GM12865 (cell line): ENCODE results near the gene SLC15A5.

ENCODE experiments used
- DNase-seq: peaks from one replicate; pipeline ENCODE4 v3.0.0; 2010; ENCODE audit warnings: low read depth
- H3K4me3 ChIP-seq: 2 replicates; pipeline ENCODE4 v1.5.1; 2011; ENCODE audit warnings: mild to moderate bottlenecking, low read depth, low read length, control low read depth
- CTCF ChIP-seq: IDR thresholded peaks from 2 replicates; pipeline ENCODE4 v1.5.1; 2011; ENCODE audit warnings: low read length, control low read depth, low read depth, inconsistent platforms; ENCODE audit not compliant: insufficient read depth; ENCODE audit errors: missing control alignments

The SLC15A5 gene

GRCh38 chr12:16307856-16308475 is 30.5 kb upstream of the SLC15A5 start:
- TF ChIP-seq CTCF: no peak
- DNase-seq: no peak
- H3K4me3 ChIP-seq: no peak overlapping the region

DNA sequence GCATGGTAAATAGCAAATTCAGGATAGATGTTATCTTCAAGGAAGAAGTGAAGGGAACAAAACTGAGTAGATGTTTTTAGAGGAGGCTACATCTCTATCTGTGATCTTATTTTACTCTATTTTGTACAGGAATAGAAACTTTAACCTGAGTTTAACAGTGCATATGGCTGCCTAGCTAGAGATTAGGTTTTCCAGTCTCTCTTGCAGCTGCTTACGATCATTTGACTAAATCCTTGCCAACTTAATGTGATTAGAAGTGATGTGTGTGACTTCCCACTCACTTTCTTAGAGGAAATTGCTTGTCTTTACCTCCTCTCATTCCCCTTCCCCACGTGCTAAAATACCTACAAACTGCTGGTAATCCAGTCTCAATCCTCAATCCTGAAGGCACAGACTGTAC is 26.5 kb upstream of the SLC15A5 start:
- no peak for DNase-seq
- no peak overlapping the region for H3K4me3 ChIP-seq
- no peak for TF ChIP-seq CTCF

DNA sequence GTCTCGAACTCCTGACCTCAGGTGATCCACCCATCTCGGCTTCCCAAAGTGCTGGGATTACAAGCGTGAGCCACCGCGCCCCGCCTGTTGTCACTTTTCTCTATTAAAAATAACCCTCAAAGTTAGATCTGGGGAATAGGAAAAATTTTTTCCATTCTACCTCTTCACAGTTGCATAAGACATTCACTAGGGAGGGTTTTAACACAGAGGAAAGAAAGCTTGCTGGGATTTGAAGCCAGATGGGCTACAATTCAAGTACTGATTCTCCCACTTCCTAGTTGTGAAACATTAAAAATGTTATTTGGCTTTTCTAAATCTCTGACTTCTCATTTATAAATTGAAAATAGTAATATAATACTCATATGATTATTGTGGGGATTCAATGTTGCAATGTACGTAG is 23.3 kb upstream of the SLC15A5 start:
- TF ChIP-seq CTCF: no peak
- no peak for DNase-seq
- no peak overlapping the region for H3K4me3 ChIP-seq

GRCh38 chr12:16300122-16300521 is 22.6 kb upstream of the SLC15A5 start:
- no peak overlapping the region for H3K4me3 ChIP-seq
- no peak for TF ChIP-seq CTCF
- no peak for DNase-seq

DNA sequence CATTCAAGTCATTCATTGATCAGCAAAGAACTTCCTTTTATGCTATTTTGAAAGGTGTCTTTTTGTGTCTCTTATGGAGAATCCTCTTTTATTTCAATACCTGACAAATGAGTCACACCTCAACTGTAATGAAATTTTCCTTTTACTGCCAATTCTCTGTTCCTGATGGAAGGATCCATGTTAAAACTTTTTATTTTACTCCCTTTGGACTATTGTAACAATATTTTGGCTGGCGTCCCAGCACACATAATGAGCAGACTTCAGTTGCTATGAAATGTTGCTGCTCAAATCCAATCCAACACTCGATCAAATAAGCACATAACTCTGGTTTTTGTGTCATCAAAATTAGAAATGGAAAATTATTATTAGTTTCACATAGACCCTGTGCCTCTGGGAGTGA is 21.9 kb upstream of the SLC15A5 start:
- H3K4me3 ChIP-seq: no peak overlapping the region
- no peak for DNase-seq
- no peak for TF ChIP-seq CTCF

GRCh38 chr12:16297521-16297920 is 20.0 kb upstream of the SLC15A5 start:
- no peak for DNase-seq
- no peak for TF ChIP-seq CTCF
- no peak overlapping the region for H3K4me3 ChIP-seq

DNA sequence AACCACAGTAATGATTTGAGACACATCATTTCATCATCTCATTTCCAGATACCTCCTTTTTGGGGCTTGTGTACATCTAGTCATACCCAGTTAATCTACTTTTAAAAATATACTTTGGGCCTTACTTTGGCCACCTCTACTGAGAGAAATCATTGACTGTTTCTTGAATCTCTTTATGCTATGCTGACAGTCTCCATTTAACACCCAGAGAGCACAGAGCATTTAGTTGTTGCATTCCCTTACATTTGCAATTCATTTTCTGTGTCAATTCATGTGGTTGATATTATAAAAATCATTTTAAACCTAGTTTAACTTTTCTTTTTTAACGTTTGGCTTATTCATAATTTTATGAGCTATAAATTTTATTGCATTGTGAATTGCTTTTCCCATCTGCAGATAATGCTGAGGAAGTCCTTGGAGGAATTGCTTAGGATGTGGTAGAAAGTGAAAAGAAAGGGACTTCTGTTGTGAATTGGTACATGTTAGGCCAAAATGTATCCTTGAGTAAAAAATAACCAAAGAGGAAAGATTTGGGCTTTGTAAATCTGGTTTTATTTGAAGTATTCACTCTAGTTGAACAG is 17.0 kb upstream of the SLC15A5 start:
- H3K4me3 ChIP-seq: no peak overlapping the region
- no peak for TF ChIP-seq CTCF
- no peak for DNase-seq
